H9 (cell line): ENCODE results near the gene EHBP1. TPM values are rescaled to one million over a fixed set of nuclear protein-coding genes. Genes with fewer than 3 reads are reported as not detected.

Experiments used
- DNase-seq: peaks from one replicate; pipeline ENCODE4 v3.0.0-alpha.2; 2017
- H2AFZ ChIP-seq: one replicate; pipeline ENCODE4 v1.6.1; 2013; ENCODE audit warnings: mild to moderate bottlenecking, low read length, control low read depth, moderate library complexity
- H2AK5ac ChIP-seq: 2 replicates; pipeline ENCODE4 v1.6.1; 2013; ENCODE audit warnings: low read length, control low read depth, mixed read lengths; ENCODE audit not compliant: insufficient read length
- H2BK120ac ChIP-seq: one replicate; pipeline ENCODE4 v1.6.1; 2013; ENCODE audit warnings: low read depth, mild to moderate bottlenecking, low read length, control low read depth, inconsistent platforms; ENCODE audit not compliant: poor library complexity, severe bottlenecking
- H2BK12ac ChIP-seq: 2 replicates; pipeline ENCODE4 v1.6.1; 2013; ENCODE audit warnings: low read length, control low read depth, mixed read lengths, low read depth; ENCODE audit not compliant: insufficient read length
- H2BK15ac ChIP-seq: 2 replicates; pipeline ENCODE4 v1.6.1; 2013; ENCODE audit warnings: low read depth, low read length, control low read depth
- H2BK20ac ChIP-seq: one replicate; pipeline ENCODE4 v1.6.1; 2013; ENCODE audit warnings: low read depth, mild to moderate bottlenecking, low read length, control low read depth, inconsistent platforms; ENCODE audit not compliant: poor library complexity, severe bottlenecking
- H2BK5ac ChIP-seq: 2 replicates; pipeline ENCODE4 v1.6.1; 2013; ENCODE audit warnings: low read length, control low read depth, mixed read lengths; ENCODE audit not compliant: insufficient read length
- H3K14ac ChIP-seq: 2 replicates; pipeline ENCODE4 v1.6.1; 2013; ENCODE audit warnings: low read length, control low read depth; ENCODE audit not compliant: insufficient read depth
- H3K18ac ChIP-seq: 2 replicates; pipeline ENCODE4 v1.6.1; 2013; ENCODE audit warnings: low read depth, mild to moderate bottlenecking, mixed read lengths, low read length, control low read depth; ENCODE audit not compliant: insufficient read length
- H3K23ac ChIP-seq: 2 replicates; pipeline ENCODE4 v1.6.1; 2013; ENCODE audit warnings: low read length, control low read depth, mixed read lengths, low read depth; ENCODE audit not compliant: insufficient read length
- H3K23me2 ChIP-seq: 2 replicates; pipeline ENCODE4 v1.6.1; 2013; ENCODE audit warnings: low read depth, mild to moderate bottlenecking, mixed read lengths, low read length, control low read depth; ENCODE audit not compliant: insufficient read length, poor library complexity, severe bottlenecking
- H3K27ac ChIP-seq: 2 replicates; pipeline ENCODE4 v1.5.1; 2013; ENCODE audit warnings: low read length, control low read depth, mixed read lengths, low read depth; ENCODE audit not compliant: insufficient read length
- H3K27me3 ChIP-seq: 2 replicates; pipeline ENCODE4 v1.6.1; 2013; ENCODE audit warnings: low read length, control low read depth, inconsistent platforms; ENCODE audit not compliant: insufficient read depth
- H3K4ac ChIP-seq: 2 replicates; pipeline ENCODE4 v1.6.1; 2013; ENCODE audit warnings: low read depth, mild to moderate bottlenecking, control low read depth, inconsistent platforms, low read length, moderate library complexity
- H3K4me1 ChIP-seq: 2 replicates; pipeline ENCODE4 v1.6.1; 2013; ENCODE audit warnings: low read length, control low read depth, inconsistent platforms; ENCODE audit not compliant: insufficient read depth
- H3K4me2 ChIP-seq: 2 replicates; pipeline ENCODE4 v1.6.1; 2013; ENCODE audit warnings: low read length, control low read depth, mixed read lengths; ENCODE audit not compliant: insufficient read length, insufficient read depth
- H3K56ac ChIP-seq: 2 replicates; pipeline ENCODE4 v1.6.1; 2013; ENCODE audit warnings: low read depth, mild to moderate bottlenecking, mixed read lengths, low read length, control low read depth; ENCODE audit not compliant: insufficient read length
- H3K79me1 ChIP-seq: 2 replicates; pipeline ENCODE4 v1.6.1; 2013; ENCODE audit warnings: low read depth, mild to moderate bottlenecking, moderate library complexity, low read length, control low read depth, inconsistent platforms; ENCODE audit not compliant: insufficient read depth, poor library complexity, severe bottlenecking
- H3K79me2 ChIP-seq: 2 replicates; pipeline ENCODE4 v1.6.1; 2013; ENCODE audit warnings: low read length, control low read depth, inconsistent platforms; ENCODE audit not compliant: insufficient read depth
- H3K9ac ChIP-seq: 2 replicates; pipeline ENCODE4 v1.6.1; 2013; ENCODE audit warnings: low read length, control low read depth, mixed read lengths; ENCODE audit not compliant: insufficient read length; ENCODE audit errors: extremely low read depth
- H3K9me3 ChIP-seq: one replicate; pipeline ENCODE4 v1.6.1; 2013; ENCODE audit warnings: low read depth, low read length, inconsistent platforms; ENCODE audit not compliant: control insufficient read depth
- H3T11ph ChIP-seq: one replicate; pipeline ENCODE4 v1.6.1; 2013; ENCODE audit warnings: mild to moderate bottlenecking, low read length, control low read depth, inconsistent platforms
- H4K20me1 ChIP-seq: one replicate; pipeline ENCODE4 v1.6.1; 2013; ENCODE audit not compliant: control insufficient read depth, insufficient read length, insufficient read depth
- H4K5ac ChIP-seq: 2 replicates; pipeline ENCODE4 v1.6.1; 2013; ENCODE audit warnings: low read depth, mild to moderate bottlenecking, mixed read lengths, low read length, control low read depth; ENCODE audit not compliant: insufficient read length
- H4K8ac ChIP-seq: replicated peaks from 2 replicates; pipeline ENCODE4 v1.6.1; 2013; ENCODE audit warnings: low read length, control low read depth, mixed read lengths, low read depth; ENCODE audit not compliant: insufficient read length
- H4K91ac ChIP-seq: 2 replicates; pipeline ENCODE4 v1.6.1; 2013; ENCODE audit warnings: low read depth, mild to moderate bottlenecking, moderate library complexity, mixed read lengths, low read length, control low read depth; ENCODE audit not compliant: insufficient read length
- H3K27ac Mint-ChIP-seq, 3 experiments: 2 replicates in 2 of 3; 3 replicates in 1 of 3; pipeline ENCODE4 v1.8.0; 2020 to 2021; ENCODE audit warnings: mixed read lengths in 3 of 3, mild to moderate bottlenecking in 1 of 3, moderate library complexity in 1 of 3
- H3K27me3 Mint-ChIP-seq: 2 replicates; pipeline ENCODE4 v1.8.0; 2021; ENCODE audit warnings: low read depth, mild to moderate bottlenecking, moderate library complexity, mixed read lengths
- H3K36me3 Mint-ChIP-seq, 3 experiments: 2 replicates in 2 of 3; 3 replicates in 1 of 3; pipeline ENCODE4 v1.8.0; 2020 to 2021; ENCODE audit warnings: low read depth in 3 of 3, mixed read lengths in 3 of 3; ENCODE audit not compliant: insufficient read depth in 1 of 3
- H3K4me1 Mint-ChIP-seq, 2 experiments: 2 replicates each; pipeline ENCODE4 v1.8.0; 2020; ENCODE audit warnings: mixed read lengths in 2 of 2
- H3K4me3 Mint-ChIP-seq, 2 experiments: 2 replicates in 1 of 2; 3 replicates in 1 of 2; pipeline ENCODE4 v1.8.0; 2020 to 2021; ENCODE audit warnings: mild to moderate bottlenecking in 2 of 2, mixed read lengths in 2 of 2, moderate library complexity in 1 of 2
- H3K9me3 Mint-ChIP-seq, 2 experiments: 2 replicates in 1 of 2; 3 replicates in 1 of 2; pipeline ENCODE4 v1.8.0; 2020; ENCODE audit warnings: mild to moderate bottlenecking in 2 of 2, mixed read lengths in 2 of 2, moderate library complexity in 1 of 2
- total RNA-seq: library from RNA; stranded (reverse); gene quantifications from 2 replicates; pipeline ENCODE4 v1.2.1, GENCODE V29; 2021
- TF ChIP-seq, protein P1 (sequence below): fragments of 200-600 bp; sonication (generic); conservative IDR thresholded peaks from 3 replicates; pipeline ENCODE4 v1.8.0; 2021; ENCODE audit warnings: antibody characterized with exemption, mild to moderate bottlenecking

The EHBP1 gene
- total RNA-seq, 1 experiment from 2014 or later, result 35.6 TPM

DNA sequence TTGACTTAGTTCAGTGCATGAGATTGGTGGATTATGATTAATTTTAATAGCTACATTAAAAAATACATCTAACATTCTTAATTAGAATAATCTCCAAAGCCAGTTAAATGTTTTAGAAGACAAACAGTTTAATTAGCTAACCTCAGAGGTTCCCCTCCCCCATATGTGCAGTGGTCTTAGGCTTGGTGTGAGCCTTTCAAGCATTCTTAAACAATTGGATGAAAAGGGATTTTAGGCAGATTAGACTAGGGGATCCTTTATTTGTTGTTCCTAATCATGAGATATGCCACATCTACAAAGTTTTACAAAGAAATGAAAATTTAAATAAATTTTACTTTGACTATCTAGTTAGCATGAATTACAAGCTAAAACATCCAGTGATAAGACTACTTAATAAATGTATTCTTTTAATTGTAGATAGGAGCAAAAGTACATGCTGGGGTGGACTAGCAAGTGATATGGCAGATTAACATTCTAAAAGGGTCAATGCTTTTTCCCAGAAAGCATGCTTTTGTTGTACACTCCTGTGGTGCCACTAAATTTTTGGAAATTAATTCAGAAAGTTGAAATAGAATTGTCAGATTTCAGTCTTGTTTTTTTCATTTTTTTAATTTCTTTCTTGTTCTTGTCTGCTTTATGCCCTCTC lies 302.4 kb downstream of the EHBP1 start:
- Histone ChIP-seq H3K23me2 (no peaks in the 10 kb centered on the region), H2AFZ (no peak overlapping the region), H3K4ac (no peak overlapping the region), H3K56ac (no peak overlapping the region), H3K79me2 (no peaks in the 10 kb centered on the region), H3T11ph (no peak overlapping the region), H2AK5ac (no peak overlapping the region), H2BK120ac (no peak overlapping the region), H3K4me2 (no peak overlapping the region), H4K8ac (no peak overlapping the region), H3K9ac (no peak overlapping the region), H2BK12ac (no peak overlapping the region), H2BK20ac (no peak overlapping the region), H4K5ac (no peak overlapping the region), H2BK5ac (no peak overlapping the region), H4K20me1 (no peaks in the 10 kb centered on the region), H4K91ac (no peak overlapping the region), H3K79me1 (no peaks in the 10 kb centered on the region), H3K27ac (no peak overlapping the region), H2BK15ac (no peak overlapping the region), H3K27me3 (no peaks in the 10 kb centered on the region), H3K18ac (no peak overlapping the region), H3K4me1 (no peaks in the 10 kb centered on the region; the same call in 1 of the 2 replicates), H3K23ac (no peak overlapping the region), H3K9me3 (no peaks in the 10 kb centered on the region), H3K14ac (no peak overlapping the region)
- Mint-ChIP-seq H3K27ac (no peak overlapping the region), H3K27me3 (no peaks in the 10 kb centered on the region), H3K4me3 (no peak overlapping the region), H3K9me3 (no peaks in the 10 kb centered on the region), H3K36me3 (peaks cover 0 to 2% (median 0%) of the 10 kb centered on the region in 3 experiments; a peak in 1 of 7 replicates), H3K4me1 (peaks cover 28 to 39% of the 10 kb centered on the region in 2 experiments)
- DNase-seq, result no peak
- TF ChIP-seq, protein P1, sequence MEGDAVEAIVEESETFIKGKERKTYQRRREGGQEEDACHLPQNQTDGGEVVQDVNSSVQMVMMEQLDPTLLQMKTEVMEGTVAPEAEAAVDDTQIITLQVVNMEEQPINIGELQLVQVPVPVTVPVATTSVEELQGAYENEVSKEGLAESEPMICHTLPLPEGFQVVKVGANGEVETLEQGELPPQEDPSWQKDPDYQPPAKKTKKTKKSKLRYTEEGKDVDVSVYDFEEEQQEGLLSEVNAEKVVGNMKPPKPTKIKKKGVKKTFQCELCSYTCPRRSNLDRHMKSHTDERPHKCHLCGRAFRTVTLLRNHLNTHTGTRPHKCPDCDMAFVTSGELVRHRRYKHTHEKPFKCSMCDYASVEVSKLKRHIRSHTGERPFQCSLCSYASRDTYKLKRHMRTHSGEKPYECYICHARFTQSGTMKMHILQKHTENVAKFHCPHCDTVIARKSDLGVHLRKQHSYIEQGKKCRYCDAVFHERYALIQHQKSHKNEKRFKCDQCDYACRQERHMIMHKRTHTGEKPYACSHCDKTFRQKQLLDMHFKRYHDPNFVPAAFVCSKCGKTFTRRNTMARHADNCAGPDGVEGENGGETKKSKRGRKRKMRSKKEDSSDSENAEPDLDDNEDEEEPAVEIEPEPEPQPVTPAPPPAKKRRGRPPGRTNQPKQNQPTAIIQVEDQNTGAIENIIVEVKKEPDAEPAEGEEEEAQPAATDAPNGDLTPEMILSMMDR, result no peak
